Omental fat pad (tissue), 4 donors: ENCODE measurements around the gene BTBD2. TPM values are rescaled to one million over a fixed set of nuclear protein-coding genes. Genes with fewer than 3 reads are reported as not detected.

Experiments used
- ATAC-seq: fragments of 150-250 bp; one replicate; pipeline ENCODE4 v1.9.1; 2016; ENCODE audit warnings: mild to moderate bottlenecking, moderate library complexity; ENCODE audit not compliant: low FRiP score
- DNase-seq: peaks from one replicate; pipeline ENCODE4 v3.0.0-alpha.2; 2019; ENCODE audit warnings: low spot score
- total RNA-seq, 4 donors: library from RNA; depleted of rRNA; stranded (reverse); fragments of >200 nt; gene quantifications; one replicate each; pipeline ENCODE4 v1.1.0, GENCODE V29; 2016
- TF ChIP-seq, protein P1 (sequence below), 3 donors: fragments of 450-650 bp; IDR thresholded peaks; one replicate each; pipeline ENCODE4 v1.5.1; 2016 to 2017; ENCODE audit warnings: antibody characterized with exemption in 3 of 3, mild to moderate bottlenecking in 3 of 3, moderate library complexity in 2 of 3

BTBD2 gene
- total RNA-seq, 4 donors from 2014 or later: 37.1 to 58.3 (median 52.8) TPM

DNA sequence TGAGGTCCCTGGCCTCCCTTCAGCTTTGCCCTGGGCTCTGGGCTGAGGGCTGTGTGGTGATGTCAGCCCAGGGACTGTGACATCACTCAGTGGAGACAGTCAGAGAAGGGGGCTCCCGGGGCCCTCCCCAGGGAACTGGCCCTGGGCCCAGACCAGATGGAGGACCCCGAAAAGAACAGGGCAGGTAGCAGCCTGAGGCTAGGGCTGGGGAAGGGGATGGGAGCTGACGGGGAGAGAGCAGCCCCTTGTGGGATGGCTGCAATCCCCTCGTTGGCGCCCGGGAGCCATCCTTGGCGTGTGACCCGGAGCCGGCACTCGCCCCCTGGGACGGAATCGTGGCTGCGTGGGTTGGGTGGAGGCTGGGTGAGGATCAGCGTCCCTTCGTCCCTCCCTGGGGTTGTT, 61.0 kb downstream of the BTBD2 start:
- TF ChIP-seq, protein P1, sequence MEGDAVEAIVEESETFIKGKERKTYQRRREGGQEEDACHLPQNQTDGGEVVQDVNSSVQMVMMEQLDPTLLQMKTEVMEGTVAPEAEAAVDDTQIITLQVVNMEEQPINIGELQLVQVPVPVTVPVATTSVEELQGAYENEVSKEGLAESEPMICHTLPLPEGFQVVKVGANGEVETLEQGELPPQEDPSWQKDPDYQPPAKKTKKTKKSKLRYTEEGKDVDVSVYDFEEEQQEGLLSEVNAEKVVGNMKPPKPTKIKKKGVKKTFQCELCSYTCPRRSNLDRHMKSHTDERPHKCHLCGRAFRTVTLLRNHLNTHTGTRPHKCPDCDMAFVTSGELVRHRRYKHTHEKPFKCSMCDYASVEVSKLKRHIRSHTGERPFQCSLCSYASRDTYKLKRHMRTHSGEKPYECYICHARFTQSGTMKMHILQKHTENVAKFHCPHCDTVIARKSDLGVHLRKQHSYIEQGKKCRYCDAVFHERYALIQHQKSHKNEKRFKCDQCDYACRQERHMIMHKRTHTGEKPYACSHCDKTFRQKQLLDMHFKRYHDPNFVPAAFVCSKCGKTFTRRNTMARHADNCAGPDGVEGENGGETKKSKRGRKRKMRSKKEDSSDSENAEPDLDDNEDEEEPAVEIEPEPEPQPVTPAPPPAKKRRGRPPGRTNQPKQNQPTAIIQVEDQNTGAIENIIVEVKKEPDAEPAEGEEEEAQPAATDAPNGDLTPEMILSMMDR (IDR thresholded peaks at IDR 0.05): no peak
- ATAC-seq: no peak
- no peak for DNase-seq

DNA sequence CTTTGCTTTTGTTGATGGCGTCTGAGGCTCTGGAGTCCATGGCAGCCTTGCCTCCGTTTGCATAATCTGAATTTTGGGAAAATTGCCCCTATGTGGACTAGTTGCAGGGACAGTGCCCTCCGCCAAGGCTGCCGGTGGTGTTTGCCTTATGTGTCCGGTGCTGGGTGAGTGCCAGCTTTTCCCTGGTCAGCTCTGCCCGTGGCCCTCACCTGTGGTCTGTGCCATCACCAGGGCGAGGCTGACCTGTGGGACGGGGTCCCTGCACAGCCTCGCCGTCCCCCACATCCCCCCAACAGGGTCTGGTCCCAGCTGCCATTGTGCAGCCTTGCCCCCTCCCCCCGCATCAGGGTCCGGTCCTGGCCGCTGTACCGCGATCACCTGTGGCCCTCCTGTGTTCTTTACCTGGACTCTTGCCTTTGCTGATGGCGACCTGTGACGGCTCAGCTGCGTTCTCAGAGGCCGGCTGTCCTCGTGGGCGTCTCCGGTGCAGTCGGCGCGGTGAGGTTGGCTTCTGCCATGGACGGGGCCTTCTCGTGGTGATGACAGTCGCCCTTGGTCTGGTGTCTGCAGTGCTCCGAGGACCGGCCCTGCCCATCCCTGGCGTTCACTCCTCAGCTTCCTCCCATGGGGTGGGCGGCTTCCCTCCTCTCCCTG, 61.9 kb downstream of the BTBD2 start:
- TF ChIP-seq, protein P1 (IDR thresholded peaks at IDR 0.05): no peak
- ATAC-seq (no peak), DNase-seq (no peak)

DNA sequence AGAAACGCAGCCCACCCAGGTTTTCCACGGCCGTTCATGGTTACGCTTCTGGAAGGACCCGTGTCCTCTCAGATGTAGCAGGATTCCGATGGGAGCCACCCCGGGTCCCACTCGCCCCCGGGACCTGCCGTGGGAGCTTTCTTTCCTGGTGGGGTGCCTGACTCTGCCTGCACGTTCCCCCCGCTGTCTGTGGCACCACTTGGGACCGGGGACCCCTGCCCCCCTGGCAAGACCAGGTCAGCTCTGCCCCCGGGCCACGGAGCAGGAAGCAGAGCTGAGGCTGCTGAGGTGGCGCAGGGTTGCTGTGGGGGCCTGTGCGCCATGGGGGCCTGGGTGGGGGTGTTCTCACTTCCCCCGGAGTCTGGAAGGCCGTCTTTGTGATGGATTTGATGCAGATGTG, 62.5 kb downstream of the BTBD2 start:
- no peak for DNase-seq
- TF ChIP-seq, protein P1 (IDR thresholded peaks at IDR 0.05): no peak
- no peak for ATAC-seq

DNA sequence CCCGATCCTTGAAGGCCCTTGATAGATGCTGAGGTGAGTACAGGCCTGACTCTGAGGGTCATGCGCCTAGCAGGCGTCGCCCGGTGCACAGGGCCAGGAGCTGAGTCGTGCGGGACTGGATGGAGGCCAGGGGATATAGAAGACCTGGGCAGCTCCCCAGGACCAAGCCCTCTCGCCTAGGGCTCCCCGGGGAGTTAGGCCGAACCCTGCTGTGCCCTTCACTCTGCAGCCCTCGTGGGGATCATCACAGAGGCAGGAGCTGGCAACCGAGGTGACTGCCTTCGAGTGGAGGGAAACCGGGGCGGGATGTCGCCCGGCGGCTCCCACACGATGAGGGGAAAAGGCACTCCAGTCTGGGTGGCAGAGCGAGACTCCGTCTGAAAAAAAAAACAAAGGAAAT, 62.9 kb downstream of the BTBD2 start:
- DNase-seq: no peak
- TF ChIP-seq, protein P1 (IDR thresholded peaks at IDR 0.05): no peak
- ATAC-seq: no peak

DNA sequence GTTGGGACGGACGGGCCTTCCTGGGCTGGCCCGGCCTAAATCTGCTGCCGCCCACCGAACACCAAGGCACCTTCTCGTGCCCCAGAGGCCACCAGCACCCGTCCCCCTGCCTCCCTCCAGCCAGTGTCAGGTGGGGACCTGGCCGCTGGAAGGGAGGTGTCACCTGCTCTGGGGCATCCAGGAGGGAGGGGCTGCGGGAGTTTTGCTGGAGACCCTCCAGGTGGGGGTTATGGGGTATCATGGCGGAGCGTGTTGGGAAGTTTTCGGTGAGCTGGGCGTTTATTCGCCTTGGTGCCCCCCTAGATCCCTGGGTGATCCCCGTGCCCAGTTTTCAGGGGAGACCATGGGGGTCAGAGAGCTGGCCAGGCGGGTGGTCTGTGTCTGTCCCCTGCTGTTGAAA, 64.9 kb downstream of the BTBD2 start:
- DNase-seq (no peak), ATAC-seq (no peak)
- TF ChIP-seq, protein P1 (IDR thresholded peaks at IDR 0.05): no peak

DNA sequence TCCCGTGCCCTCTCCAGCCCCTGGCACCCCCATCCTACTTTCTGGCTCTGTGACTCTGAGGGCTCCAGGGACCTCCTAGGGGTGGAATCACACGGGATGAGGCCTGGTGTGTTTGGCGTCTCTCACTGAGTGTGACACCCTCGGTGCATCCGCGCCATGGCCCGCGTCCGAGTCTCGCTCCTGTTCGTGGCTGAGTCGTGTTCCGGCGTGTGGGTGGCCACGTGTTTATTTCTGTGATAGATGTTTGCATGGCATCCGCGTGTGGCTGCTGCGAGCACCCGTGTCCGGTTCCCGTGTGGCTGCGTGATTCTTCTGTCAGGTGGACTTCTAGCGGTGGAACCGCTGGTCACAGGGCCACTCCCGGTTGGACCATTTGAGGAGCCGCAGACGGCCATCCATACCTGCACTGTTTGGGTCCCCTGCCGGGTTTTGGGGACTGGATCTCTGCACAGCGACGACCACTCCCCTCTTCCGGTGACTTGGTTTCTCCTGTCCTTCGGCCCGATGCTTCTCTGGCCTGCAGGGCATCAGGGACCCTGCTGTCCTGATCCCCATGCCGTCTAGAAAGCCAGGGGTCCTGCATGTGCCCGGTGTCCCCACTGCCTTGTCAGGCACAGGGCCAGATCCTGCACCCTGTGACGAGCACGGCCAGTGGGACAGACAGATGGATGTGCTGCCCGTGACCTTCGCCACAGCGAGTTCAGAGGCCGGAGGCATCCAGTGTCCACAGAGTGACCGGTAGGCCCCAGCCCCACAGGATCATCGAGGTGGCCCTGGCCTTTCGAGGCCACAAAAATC, 66.0 kb downstream of the BTBD2 start:
- no peak for ATAC-seq
- no peak for DNase-seq
- TF ChIP-seq, protein P1 (IDR thresholded peaks at IDR 0.05): no peak
